GM21381 (cell line): ENCODE data around the gene TTC19.

ENCODE experiments used
- ATAC-seq: cut with Tn5 transposase; IDR thresholded peaks from one replicate; pipeline ENCODE4 v1.9.1; 2021; ENCODE audit warnings: mild to moderate bottlenecking, moderate library complexity; ENCODE audit not compliant: unreplicated experiment

The TTC19 gene, protein sequence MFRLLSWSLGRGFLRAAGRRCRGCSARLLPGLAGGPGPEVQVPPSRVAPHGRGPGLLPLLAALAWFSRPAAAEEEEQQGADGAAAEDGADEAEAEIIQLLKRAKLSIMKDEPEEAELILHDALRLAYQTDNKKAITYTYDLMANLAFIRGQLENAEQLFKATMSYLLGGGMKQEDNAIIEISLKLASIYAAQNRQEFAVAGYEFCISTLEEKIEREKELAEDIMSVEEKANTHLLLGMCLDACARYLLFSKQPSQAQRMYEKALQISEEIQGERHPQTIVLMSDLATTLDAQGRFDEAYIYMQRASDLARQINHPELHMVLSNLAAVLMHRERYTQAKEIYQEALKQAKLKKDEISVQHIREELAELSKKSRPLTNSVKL

DNA sequence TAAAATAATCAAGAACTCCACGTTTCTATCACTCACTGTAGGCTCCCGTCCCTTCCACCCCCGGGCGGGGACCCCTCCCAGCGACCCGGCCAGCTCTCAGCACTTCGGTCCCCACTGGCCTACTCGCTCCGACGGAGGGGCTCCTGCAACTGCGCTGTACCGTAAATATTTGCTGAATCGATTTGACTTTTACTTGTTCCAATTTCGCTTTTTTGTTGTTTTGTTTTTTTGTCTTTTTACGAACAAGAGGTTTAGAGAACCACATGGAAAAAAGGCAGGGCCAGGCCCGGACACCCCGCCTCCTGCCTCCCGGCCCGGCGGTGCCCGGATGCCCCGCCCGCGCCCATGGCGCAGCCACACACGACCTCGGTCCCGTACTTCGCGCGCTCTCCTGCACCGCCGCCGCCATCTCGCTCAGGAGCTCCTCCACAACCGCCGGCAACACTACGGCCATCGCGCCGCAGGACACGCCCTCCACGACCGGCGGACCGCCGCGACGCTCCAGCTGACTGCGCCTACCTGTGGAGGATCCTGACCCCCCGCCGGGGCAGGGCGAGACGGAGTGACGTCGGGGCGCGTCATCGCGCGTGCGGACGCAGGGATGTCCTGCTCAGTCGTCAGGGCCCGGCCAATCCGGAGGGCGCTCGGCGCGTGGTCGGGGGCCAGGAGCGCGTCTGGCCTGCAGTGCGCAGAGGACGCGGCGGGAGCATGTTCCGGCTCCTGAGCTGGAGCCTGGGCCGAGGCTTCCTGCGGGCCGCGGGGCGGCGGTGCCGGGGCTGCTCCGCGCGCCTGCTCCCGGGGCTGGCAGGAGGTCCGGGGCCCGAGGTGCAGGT lies at the start of gene TTC19, which contains the start of gene ZSWIM7:
Gene TTC19, plus strand, starts transcription at position 684 of the 833 bp plus-strand sequence. Its CDS starts 25 bp downstream, at position 709.
Gene ZSWIM7, minus strand, starts transcription at position 564 of the 833 bp plus-strand sequence. Its CDS starts 110 bp downstream, at position 454.
- ATAC-seq: peak; percentile 95

DNA sequence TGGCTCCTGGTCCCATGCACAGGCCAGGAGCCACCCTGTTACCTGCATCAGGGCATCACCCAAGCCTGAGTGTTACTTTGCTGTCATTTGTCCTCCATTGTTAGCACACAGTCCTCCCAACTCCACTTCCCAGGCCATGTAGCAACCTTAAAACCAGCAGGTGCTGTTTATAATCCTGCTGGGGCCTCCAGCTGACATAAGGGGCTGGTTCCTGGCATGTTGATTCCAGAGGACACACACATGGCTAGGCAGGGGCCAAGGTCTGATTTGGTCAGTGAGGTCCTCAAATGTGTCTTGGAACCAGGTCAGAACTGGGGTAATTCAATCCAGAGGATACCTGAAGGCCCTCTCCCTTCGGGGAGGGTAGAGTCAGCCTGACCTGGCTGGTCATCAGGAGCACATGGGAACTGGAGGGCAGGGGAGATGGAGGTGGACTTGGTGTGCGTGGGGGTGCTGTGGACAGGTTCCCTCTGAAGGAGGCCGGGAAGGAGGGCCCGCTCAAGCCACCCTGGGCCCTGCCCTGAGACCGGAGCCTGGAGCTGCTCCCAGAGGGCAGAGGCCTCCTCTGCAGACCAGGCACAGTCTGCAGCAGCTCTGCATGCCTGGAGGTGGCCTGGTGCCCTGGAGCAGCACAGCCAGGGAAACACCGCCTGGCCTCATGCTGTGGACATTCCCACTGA lies 48.1 kb upstream of the TTC19 start:
- ATAC-seq: no peak

DNA sequence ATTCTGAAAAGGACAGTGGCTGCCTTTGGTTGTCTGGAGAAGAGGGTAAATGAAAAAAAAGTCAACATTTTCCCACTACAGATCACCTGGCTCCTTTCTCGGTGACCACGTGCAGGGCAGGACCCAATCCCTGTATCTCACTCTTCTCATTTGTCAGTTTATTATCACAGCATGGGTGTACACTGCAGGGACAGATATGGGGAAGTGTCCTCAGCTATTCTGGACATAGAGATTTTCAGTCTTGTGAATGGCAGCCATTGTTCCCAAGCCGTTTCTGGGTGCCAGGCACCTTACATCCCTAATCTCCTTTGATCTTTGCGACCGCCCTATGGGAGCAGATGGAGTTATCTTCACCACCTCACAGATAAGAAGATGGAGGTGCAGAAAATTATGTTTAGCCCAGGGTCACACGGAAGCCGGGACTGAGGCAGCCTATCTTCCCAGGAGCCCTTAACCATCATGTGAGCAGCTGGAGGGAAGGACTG lies 47.5 kb upstream of the TTC19 start:
- no peak for ATAC-seq

GRCh38 chr17:15952916-15953790 lies 46.5 kb upstream of the TTC19 start:
- ATAC-seq: no peak

GRCh38 chr17:15954222-15954621 lies 45.4 kb upstream of the TTC19 start:
- ATAC-seq: no peak

- no peak for ATAC-seq
Measured at GRCh38 chr17:15955793-15956541, 43.7 kb upstream of the TTC19 start.

GRCh38 chr17:15957206-15957605 lies 42.4 kb upstream of the TTC19 start:
- ATAC-seq: no peak

DNA sequence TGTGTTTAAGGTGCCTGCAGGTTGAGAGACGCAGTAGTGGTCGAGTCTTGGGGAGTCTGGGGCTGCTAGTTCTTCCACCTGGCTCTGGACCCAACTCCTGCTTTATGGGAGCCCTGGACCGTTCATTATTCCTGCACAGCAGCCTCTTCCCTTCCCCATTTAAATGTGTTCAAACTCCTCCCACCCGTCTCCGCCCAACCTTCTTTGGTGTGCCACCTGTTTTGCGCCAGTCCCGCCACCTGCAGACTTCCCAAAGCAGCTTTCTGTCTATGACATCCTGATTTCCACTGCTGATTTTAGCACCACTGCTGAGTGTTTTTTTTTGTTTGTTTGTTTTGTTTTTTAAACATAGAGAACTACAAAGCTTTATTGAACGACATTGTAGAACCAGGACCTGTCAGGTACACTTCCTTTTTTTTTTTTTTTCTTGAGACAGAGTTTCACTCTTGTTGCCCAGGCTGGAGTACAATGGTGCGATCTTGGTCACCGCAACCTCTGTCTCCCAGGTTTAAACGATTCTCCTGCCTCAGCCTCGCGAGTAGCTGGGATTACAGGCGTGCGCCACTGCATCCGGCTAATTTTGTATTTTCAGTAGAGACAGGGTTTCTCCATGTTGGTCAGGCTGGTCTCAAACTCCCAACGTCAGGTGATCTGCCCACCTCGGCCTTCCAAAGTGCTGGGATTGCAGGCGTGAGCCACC lies 41.9 kb upstream of the TTC19 start:
- ATAC-seq: no peak

DNA sequence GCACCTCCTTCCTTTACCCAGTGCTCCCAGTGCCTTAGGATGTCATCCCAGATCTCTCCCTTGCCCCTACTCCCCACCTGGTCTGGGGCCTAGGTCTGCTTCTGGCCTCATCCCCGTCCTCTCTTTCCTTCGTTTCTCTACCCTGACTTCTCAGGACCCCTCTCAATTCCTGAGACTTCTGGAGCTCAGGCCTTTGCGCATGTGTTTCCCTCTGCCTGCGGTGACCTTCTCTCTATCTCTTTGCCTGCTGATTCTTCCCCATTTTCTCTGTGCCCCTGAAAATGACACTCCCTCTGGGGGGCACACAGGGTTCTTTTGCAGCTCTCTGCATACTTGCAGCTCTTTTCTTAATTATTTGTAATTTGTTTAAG lies 41.2 kb upstream of the TTC19 start:
- no peak for ATAC-seq

- no peak for ATAC-seq
Measured at GRCh38 chr17:15963670-15964110, 35.9 kb upstream of the TTC19 start.

DNA sequence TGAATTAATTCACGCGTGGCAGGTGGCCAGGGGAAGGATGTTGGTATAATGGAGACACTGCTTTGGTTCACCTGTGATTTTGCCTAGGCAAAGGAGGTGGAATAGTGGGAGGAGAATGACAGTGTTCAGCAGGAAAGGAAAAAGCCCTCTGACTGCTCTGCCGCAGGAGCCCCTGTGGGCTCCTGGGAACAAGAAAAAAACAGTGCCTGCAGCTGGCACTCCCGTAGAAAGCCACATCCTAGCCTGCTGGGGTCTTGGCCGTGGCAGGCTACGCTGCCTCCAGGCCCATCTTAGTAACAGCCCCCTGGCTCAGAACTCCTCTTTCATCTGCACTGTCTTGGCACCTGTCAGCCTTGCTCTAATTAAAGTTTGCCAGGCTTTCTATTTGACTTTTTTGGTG lies 34.1 kb upstream of the TTC19 start:
- no peak for ATAC-seq

DNA sequence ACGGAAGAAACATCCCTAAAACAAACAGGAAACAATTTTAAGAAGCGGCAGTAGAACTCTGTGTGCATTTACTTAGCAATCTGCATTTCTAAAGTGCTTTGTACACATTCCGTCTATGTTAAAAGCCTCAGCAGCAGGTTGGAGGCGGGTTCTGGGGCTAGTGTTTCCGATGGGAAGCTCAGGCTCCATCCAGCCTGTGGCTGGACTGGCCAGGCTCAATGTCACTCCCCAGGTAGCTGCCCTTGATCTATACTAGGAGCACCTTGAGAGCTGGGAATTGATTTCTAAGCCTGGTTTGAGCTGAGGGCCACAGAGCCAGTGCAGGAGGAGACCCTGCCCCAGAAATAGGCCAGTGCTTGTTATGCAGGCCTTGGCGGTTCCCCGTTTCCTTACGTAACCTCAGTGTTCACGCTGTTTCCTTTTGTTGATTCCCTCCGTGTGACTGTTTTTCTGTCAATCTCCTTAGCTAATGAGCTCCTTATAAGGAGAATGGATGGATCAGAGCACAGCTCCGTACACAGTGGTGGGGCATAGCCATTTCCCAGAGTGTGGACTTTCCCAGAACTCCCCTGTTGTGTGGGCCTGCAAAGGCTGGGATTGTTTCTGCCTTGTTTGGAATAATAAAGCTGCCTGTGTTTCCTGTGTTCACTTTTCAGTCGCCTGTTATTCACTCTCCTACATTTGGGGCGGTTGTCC lies 33.3 kb upstream of the TTC19 start:
- no peak for ATAC-seq

- ATAC-seq: no peak
Measured at GRCh38 chr17:15966879-15967248, 32.8 kb upstream of the TTC19 start.

DNA sequence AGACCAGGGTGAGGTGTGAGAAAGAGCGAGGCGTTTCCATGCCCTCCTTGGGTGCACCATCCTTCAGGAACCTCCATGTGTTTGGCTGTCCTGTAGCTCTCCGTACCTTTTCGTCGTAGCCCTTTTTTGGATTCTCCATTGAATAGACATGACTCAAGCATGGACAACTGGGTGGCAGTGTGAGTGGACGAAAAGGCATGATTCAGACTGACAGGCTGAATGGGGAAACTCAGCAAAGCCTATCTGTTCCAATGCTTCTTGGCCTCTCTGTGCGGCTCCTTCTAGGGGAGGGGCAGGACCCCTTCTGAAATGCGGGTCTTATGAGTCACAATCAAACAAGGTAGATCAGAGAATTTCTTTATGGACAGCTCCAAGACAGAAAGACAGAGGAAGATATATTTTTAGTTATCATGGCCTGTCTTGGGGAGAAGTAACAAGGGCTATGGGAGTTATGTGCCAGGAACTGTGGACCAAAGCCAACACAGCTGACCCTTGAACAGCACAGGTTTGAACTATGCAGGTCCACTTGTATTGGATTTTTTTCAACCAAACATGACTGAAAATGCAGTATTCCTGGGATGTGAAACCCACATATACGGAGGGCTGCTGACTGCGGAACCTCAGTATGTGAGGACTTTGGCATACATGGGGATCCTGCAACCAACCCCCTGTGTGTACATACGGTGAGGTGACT lies 31.8 kb upstream of the TTC19 start:
- no peak for ATAC-seq

DNA sequence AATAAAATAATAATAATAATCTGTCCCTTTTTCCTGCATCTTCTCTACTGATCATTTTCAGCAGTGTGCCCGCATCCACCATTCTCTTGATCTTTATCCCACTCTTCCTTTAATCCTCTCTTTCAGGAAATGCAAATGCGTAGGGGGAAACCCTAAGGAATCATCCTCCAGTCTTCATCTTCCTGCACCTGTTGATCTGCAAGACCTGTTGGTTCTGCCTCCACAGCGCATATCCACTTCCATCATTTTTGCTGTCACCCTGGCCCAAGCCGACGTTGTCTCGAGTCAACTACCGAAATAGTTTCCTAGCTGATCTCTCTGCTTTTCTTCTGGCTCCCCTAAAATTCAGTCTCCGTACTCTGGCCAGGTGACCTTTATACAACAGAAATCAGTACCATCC lies 30.2 kb upstream of the TTC19 start:
- no peak for ATAC-seq

- ATAC-seq: no peak
Measured at GRCh38 chr17:15970500-15970899, 29.1 kb upstream of the TTC19 start.

- no peak for ATAC-seq
Measured at GRCh38 chr17:15971098-15971678, 28.4 kb upstream of the TTC19 start.
